Right lobe of liver (tissue), 4 donors: ENCODE data around the gene ASB4.

Experiments
- CTCF ChIP-seq, 4 donors: fragments of 200-600 bp in 3 of 4; fragments of 450-650 bp in 1 of 4; IDR thresholded peaks; one replicate each; pipeline versions ENCODE4 v1.5.1 to v1.8.0; 2016 to 2022; ENCODE audit warnings: antibody characterized with exemption in 4 of 4, mild to moderate bottlenecking in 2 of 4
- POLR2A ChIP-seq: fragments of 450-650 bp; IDR thresholded peaks from one replicate; pipeline ENCODE4 v1.6.1; 2017; ENCODE audit warnings: antibody characterized with exemption, mild to moderate bottlenecking
- donor health status: DM: no; HTN: no; CAD: no.
- donor health status: DM: no; HTN: no; CAD: no.
- donor health status: DM: no; HTN: yes; CAD: no.

- TF ChIP-seq CTCF (IDR thresholded peaks at IDR 0.05), result no peak
- TF ChIP-seq POLR2A, result no peak
Measured at GRCh38 chr7:95470452-95470851, 15.3 kb upstream of the ASB4 start.
